HepG2 (cell line): ENCODE measurements around the gene NCOA5. TPM values are rescaled to one million over a fixed set of nuclear protein-coding genes. Genes with fewer than 3 reads are reported as not detected.

Source experiments
- AFF4 ChIP-seq: sonication (generic); formaldehyde crosslinking; IDR thresholded peaks from 2 replicates; pipeline ENCODE4 v1.4.0; 2020; ENCODE audit warnings: missing genetic modification reagents
- AKNA ChIP-seq: sonication (generic); formaldehyde crosslinking; IDR thresholded peaks from 2 replicates; pipeline ENCODE4 v1.4.0; 2020; ENCODE audit warnings: missing genetic modification reagents, borderline replicate concordance
- CCAR2 ChIP-seq: fragments of 200-400 bp; formaldehyde crosslinking; optimal IDR thresholded peaks from 2 replicates; pipeline ENCODE3; 2018; ENCODE audit warnings: low read depth, mild to moderate bottlenecking, low read length, moderate library complexity
- CREB3 ChIP-seq: sonication (generic); formaldehyde crosslinking; IDR thresholded peaks from 2 replicates; pipeline ENCODE4 v1.5.0; 2020; ENCODE audit warnings: missing genetic modification reagents
- GLMP ChIP-seq: sonication (generic); formaldehyde crosslinking; IDR thresholded peaks from 2 replicates; pipeline ENCODE4 v1.9.0; 2021; ENCODE audit warnings: missing genetic modification reagents, mild to moderate bottlenecking, borderline replicate concordance
- HOXA3 ChIP-seq: sonication (generic); formaldehyde crosslinking; IDR thresholded peaks from 2 replicates; pipeline ENCODE4 v1.5.0; 2020; ENCODE audit warnings: missing genetic modification reagents
- ISL2 ChIP-seq: sonication (generic); formaldehyde crosslinking; IDR thresholded peaks from 2 replicates; pipeline ENCODE4 v1.5.0; 2020; ENCODE audit warnings: missing genetic modification reagents
- JARID2 ChIP-seq: sonication (generic); formaldehyde crosslinking; IDR thresholded peaks from 2 replicates; pipeline ENCODE4 v1.8.1; 2023; ENCODE audit warnings: missing genetic modification reagents, inconsistent platforms; ENCODE audit not compliant: insufficient replicate concordance
- POLR2G ChIP-seq: fragments of 200-400 bp; formaldehyde crosslinking; IDR thresholded peaks from 2 replicates; pipeline ENCODE4 v1.6.1; 2018; ENCODE audit warnings: mild to moderate bottlenecking, low read depth, low read length, moderate library complexity
- REPIN1 ChIP-seq: sonication (generic); formaldehyde crosslinking; IDR thresholded peaks from 2 replicates; pipeline ENCODE4 v1.8.0; 2022; ENCODE audit warnings: missing genetic modification reagents, low read depth, mild to moderate bottlenecking, borderline replicate concordance
- RXRA ChIP-seq: sonication (generic); formaldehyde crosslinking; IDR thresholded peaks from 2 replicates; pipeline ENCODE4 v1.5.1; 2020; ENCODE audit warnings: missing genetic modification reagents
- TBL1XR1 ChIP-seq: fragments of 150-350 bp; IDR thresholded peaks from 2 replicates; pipeline ENCODE4 v1.6.1; 2014; ENCODE audit warnings: borderline replicate concordance, low read length; ENCODE audit not compliant: partially characterized antibody
- ZBTB42 ChIP-seq: sonication (generic); formaldehyde crosslinking; IDR thresholded peaks from 2 replicates; pipeline ENCODE4 v1.5.0; 2020; ENCODE audit warnings: mild to moderate bottlenecking, missing genetic modification reagents
- ZNF138 ChIP-seq: sonication (generic); formaldehyde crosslinking; IDR thresholded peaks from 2 replicates; pipeline ENCODE4 v1.5.0; 2020; ENCODE audit warnings: mild to moderate bottlenecking, low read depth, missing genetic modification reagents
- polyA plus RNA-seq, 8 experiments: library from polyadenylated mRNA; depleted of rRNA in 3 of 8; stranded (reverse) in 7 of 8; unstranded in 1 of 8; fragments of >200 nt; fragmentation: Illumina TruSeq in 4 of 8; extraction: Trizol in 4 of 8; gene quantifications; 2 replicates each; pipeline versions ENCODE4 v1.2.1 to v1.2.3, GENCODE V29; 2011 to 2016; ENCODE audit warnings: low read depth in 4 of 8, missing spikeins in 1 of 8, mixed read lengths in 1 of 8; ENCODE audit not compliant: insufficient read depth in 1 of 8
- total RNA-seq, 5 experiments: library from RNA; depleted of rRNA; stranded (reverse); fragments of >200 nt; fragmentation: Illumina TruSeq; extraction: Trizol; gene quantifications; 2 replicates each; pipeline ENCODE4 v1.2.3, GENCODE V29; 2016; ENCODE audit warnings: low read depth in 1 of 5

Gene NCOA5
- total and polyA plus RNA-seq, 2 of the 13 experiments (the other 11 are each of a cell fraction or from before 2014, with no cell fraction given) = 16.5 to 28.4 TPM

GRCh38 chr20:46089417-46090388, at the start of gene NCOA5 (continued):
- TF ChIP-seq HOXA3 (CRISPR knock-in tag) (peak; percentile 99), REPIN1 (CRISPR knock-in tag) (peak; percentile 99), POLR2G (peak; percentile 99), GLMP (peak; percentile 2; the same call in 1 of the 2 replicates), ISL2 (CRISPR knock-in tag) (0 out of 2 replicates have a peak, but pooled peaks have one; percentile 65), AKNA (CRISPR knock-in tag) (no peak), TBL1XR1 (peak; percentile 35), AFF4 (no peak; the same call in 1 of the 2 replicates), ZBTB42 (CRISPR knock-in tag) (no peak; the same call in 1 of the 2 replicates), CCAR2 (no peak), RXRA (CRISPR knock-in tag) (peak; percentile 64), ZNF138 (CRISPR knock-in tag) (peak; percentile 72; the same call in 1 of the 2 replicates), JARID2 (no peak), CREB3 (CRISPR knock-in tag) (peak; percentile 97)
